H9 (cell line): ENCODE results near the gene DNAH5. TPM values are rescaled to one million over a fixed set of nuclear protein-coding genes. Genes with fewer than 3 reads are reported as not detected.

Source experiments
- DNase-seq: peaks from one replicate; pipeline ENCODE4 v3.0.0-alpha.2; 2017
- H2AFZ ChIP-seq: one replicate; pipeline ENCODE4 v1.6.1; 2013; ENCODE audit warnings: mild to moderate bottlenecking, low read length, control low read depth, moderate library complexity
- H2AK5ac ChIP-seq: 2 replicates; pipeline ENCODE4 v1.6.1; 2013; ENCODE audit warnings: low read length, control low read depth, mixed read lengths; ENCODE audit not compliant: insufficient read length
- H2BK120ac ChIP-seq: one replicate; pipeline ENCODE4 v1.6.1; 2013; ENCODE audit warnings: low read depth, mild to moderate bottlenecking, low read length, control low read depth, inconsistent platforms; ENCODE audit not compliant: poor library complexity, severe bottlenecking
- H2BK12ac ChIP-seq: 2 replicates; pipeline ENCODE4 v1.6.1; 2013; ENCODE audit warnings: low read length, control low read depth, mixed read lengths, low read depth; ENCODE audit not compliant: insufficient read length
- H2BK15ac ChIP-seq: 2 replicates; pipeline ENCODE4 v1.6.1; 2013; ENCODE audit warnings: low read depth, low read length, control low read depth
- H2BK20ac ChIP-seq: one replicate; pipeline ENCODE4 v1.6.1; 2013; ENCODE audit warnings: low read depth, mild to moderate bottlenecking, low read length, control low read depth, inconsistent platforms; ENCODE audit not compliant: poor library complexity, severe bottlenecking
- H2BK5ac ChIP-seq: 2 replicates; pipeline ENCODE4 v1.6.1; 2013; ENCODE audit warnings: low read length, control low read depth, mixed read lengths; ENCODE audit not compliant: insufficient read length
- H3K14ac ChIP-seq: 2 replicates; pipeline ENCODE4 v1.6.1; 2013; ENCODE audit warnings: low read length, control low read depth; ENCODE audit not compliant: insufficient read depth
- H3K18ac ChIP-seq: 2 replicates; pipeline ENCODE4 v1.6.1; 2013; ENCODE audit warnings: low read depth, mild to moderate bottlenecking, mixed read lengths, low read length, control low read depth; ENCODE audit not compliant: insufficient read length
- H3K23ac ChIP-seq: 2 replicates; pipeline ENCODE4 v1.6.1; 2013; ENCODE audit warnings: low read length, control low read depth, mixed read lengths, low read depth; ENCODE audit not compliant: insufficient read length
- H3K23me2 ChIP-seq: 2 replicates; pipeline ENCODE4 v1.6.1; 2013; ENCODE audit warnings: low read depth, mild to moderate bottlenecking, mixed read lengths, low read length, control low read depth; ENCODE audit not compliant: insufficient read length, poor library complexity, severe bottlenecking
- H3K27ac ChIP-seq: 2 replicates; pipeline ENCODE4 v1.5.1; 2013; ENCODE audit warnings: low read length, control low read depth, mixed read lengths, low read depth; ENCODE audit not compliant: insufficient read length
- H3K27me3 ChIP-seq: 2 replicates; pipeline ENCODE4 v1.6.1; 2013; ENCODE audit warnings: low read length, control low read depth, inconsistent platforms; ENCODE audit not compliant: insufficient read depth
- H3K4ac ChIP-seq: 2 replicates; pipeline ENCODE4 v1.6.1; 2013; ENCODE audit warnings: low read depth, mild to moderate bottlenecking, control low read depth, inconsistent platforms, low read length, moderate library complexity
- H3K4me1 ChIP-seq: 2 replicates; pipeline ENCODE4 v1.6.1; 2013; ENCODE audit warnings: low read length, control low read depth, inconsistent platforms; ENCODE audit not compliant: insufficient read depth
- H3K4me2 ChIP-seq: 2 replicates; pipeline ENCODE4 v1.6.1; 2013; ENCODE audit warnings: low read length, control low read depth, mixed read lengths; ENCODE audit not compliant: insufficient read length, insufficient read depth
- H3K56ac ChIP-seq: 2 replicates; pipeline ENCODE4 v1.6.1; 2013; ENCODE audit warnings: low read depth, mild to moderate bottlenecking, mixed read lengths, low read length, control low read depth; ENCODE audit not compliant: insufficient read length
- H3K79me1 ChIP-seq: 2 replicates; pipeline ENCODE4 v1.6.1; 2013; ENCODE audit warnings: low read depth, mild to moderate bottlenecking, moderate library complexity, low read length, control low read depth, inconsistent platforms; ENCODE audit not compliant: insufficient read depth, poor library complexity, severe bottlenecking
- H3K79me2 ChIP-seq: 2 replicates; pipeline ENCODE4 v1.6.1; 2013; ENCODE audit warnings: low read length, control low read depth, inconsistent platforms; ENCODE audit not compliant: insufficient read depth
- H3K9ac ChIP-seq: 2 replicates; pipeline ENCODE4 v1.6.1; 2013; ENCODE audit warnings: low read length, control low read depth, mixed read lengths; ENCODE audit not compliant: insufficient read length; ENCODE audit errors: extremely low read depth
- H3K9me3 ChIP-seq: one replicate; pipeline ENCODE4 v1.6.1; 2013; ENCODE audit warnings: low read depth, low read length, inconsistent platforms; ENCODE audit not compliant: control insufficient read depth
- H3T11ph ChIP-seq: one replicate; pipeline ENCODE4 v1.6.1; 2013; ENCODE audit warnings: mild to moderate bottlenecking, low read length, control low read depth, inconsistent platforms
- H4K20me1 ChIP-seq: one replicate; pipeline ENCODE4 v1.6.1; 2013; ENCODE audit not compliant: control insufficient read depth, insufficient read length, insufficient read depth
- H4K5ac ChIP-seq: 2 replicates; pipeline ENCODE4 v1.6.1; 2013; ENCODE audit warnings: low read depth, mild to moderate bottlenecking, mixed read lengths, low read length, control low read depth; ENCODE audit not compliant: insufficient read length
- H4K8ac ChIP-seq: replicated peaks from 2 replicates; pipeline ENCODE4 v1.6.1; 2013; ENCODE audit warnings: low read length, control low read depth, mixed read lengths, low read depth; ENCODE audit not compliant: insufficient read length
- H4K91ac ChIP-seq: 2 replicates; pipeline ENCODE4 v1.6.1; 2013; ENCODE audit warnings: low read depth, mild to moderate bottlenecking, moderate library complexity, mixed read lengths, low read length, control low read depth; ENCODE audit not compliant: insufficient read length
- H3K27ac Mint-ChIP-seq, 3 experiments: 2 replicates in 2 of 3; 3 replicates in 1 of 3; pipeline ENCODE4 v1.8.0; 2020 to 2021; ENCODE audit warnings: mixed read lengths in 3 of 3, mild to moderate bottlenecking in 1 of 3, moderate library complexity in 1 of 3
- H3K27me3 Mint-ChIP-seq: 2 replicates; pipeline ENCODE4 v1.8.0; 2021; ENCODE audit warnings: low read depth, mild to moderate bottlenecking, moderate library complexity, mixed read lengths
- H3K36me3 Mint-ChIP-seq, 3 experiments: 2 replicates in 2 of 3; 3 replicates in 1 of 3; pipeline ENCODE4 v1.8.0; 2020 to 2021; ENCODE audit warnings: low read depth in 3 of 3, mixed read lengths in 3 of 3; ENCODE audit not compliant: insufficient read depth in 1 of 3
- H3K4me1 Mint-ChIP-seq, 2 experiments: 2 replicates each; pipeline ENCODE4 v1.8.0; 2020; ENCODE audit warnings: mixed read lengths in 2 of 2
- H3K4me3 Mint-ChIP-seq, 2 experiments: 2 replicates in 1 of 2; 3 replicates in 1 of 2; pipeline ENCODE4 v1.8.0; 2020 to 2021; ENCODE audit warnings: mild to moderate bottlenecking in 2 of 2, mixed read lengths in 2 of 2, moderate library complexity in 1 of 2
- H3K9me3 Mint-ChIP-seq, 2 experiments: 2 replicates in 1 of 2; 3 replicates in 1 of 2; pipeline ENCODE4 v1.8.0; 2020; ENCODE audit warnings: mild to moderate bottlenecking in 2 of 2, mixed read lengths in 2 of 2, moderate library complexity in 1 of 2
- CTCF ChIP-seq: fragments of 200-600 bp; sonication (generic); conservative IDR thresholded peaks from 3 replicates; pipeline ENCODE4 v1.8.0; 2021; ENCODE audit warnings: antibody characterized with exemption, mild to moderate bottlenecking
- WGBS: extraction: QIAGEN DNeasy Blood & Tissue Kit; methylation state at CpG from one replicate; pipeline ENCODE4 v1.1.7; 2013; ENCODE audit warnings: missing lambda C conversion rate, low lambda C conversion rate, mixed read lengths; ENCODE audit not compliant: insufficient read length; ENCODE audit errors: extremely low coverage; 5-methylcytosine and 5-hydroxymethylcytosine counted together
- total RNA-seq: library from RNA; stranded (reverse); gene quantifications from 2 replicates; pipeline ENCODE4 v1.2.1, GENCODE V29; 2021

The DNAH5 gene
- total RNA-seq, 1 experiment from 2014 or later, result 0.50 TPM

GRCh38 chr5:13643734-13644133, 300.8 kb downstream of the DNAH5 start:
- Mint-ChIP-seq H3K4me3 (no peak overlapping the region), H3K27ac (no peak overlapping the region), H3K27me3 (no peaks in the 10 kb centered on the region), H3K9me3 (no peaks in the 10 kb centered on the region), H3K4me1 (no peaks in the 10 kb centered on the region), H3K36me3 (no peaks in the 10 kb centered on the region)
- no peaks in the 10 kb centered on the region for H3K4me1 ChIP-seq
- H3K27ac ChIP-seq, result no peak overlapping the region
- H3K9me3 ChIP-seq, result no peaks in the 10 kb centered on the region
- H3T11ph ChIP-seq, result no peak overlapping the region
- no peaks in the 10 kb centered on the region for H3K23me2 ChIP-seq
- H3K79me2 ChIP-seq, result no peaks in the 10 kb centered on the region
- H3K79me1 ChIP-seq, result no peaks in the 10 kb centered on the region
- WGBS, result no CpG with 5 or more reads among the region's 1 CpG
- no peaks in the 10 kb centered on the region for H3K27me3 ChIP-seq
- H2BK5ac ChIP-seq, result no peak overlapping the region
- H4K5ac ChIP-seq, result no peak overlapping the region
- H2BK15ac ChIP-seq, result no peak overlapping the region
- no peaks in the 10 kb centered on the region for H4K20me1 ChIP-seq
- H4K91ac ChIP-seq, result no peak overlapping the region
- H2BK20ac ChIP-seq, result no peak overlapping the region
- H3K18ac ChIP-seq, result no peak overlapping the region
- no peak overlapping the region for H2AK5ac ChIP-seq
- no peak overlapping the region for H3K23ac ChIP-seq
- no peak overlapping the region for H2BK120ac ChIP-seq
- no peak overlapping the region for H3K9ac ChIP-seq
- H3K14ac ChIP-seq, result no peak overlapping the region
- no peak overlapping the region for H2AFZ ChIP-seq
- no peak for DNase-seq
- no peak overlapping the region for H4K8ac ChIP-seq
- no peak overlapping the region for H3K4ac ChIP-seq
- no peak overlapping the region for H3K56ac ChIP-seq
- H2BK12ac ChIP-seq, result no peak overlapping the region
- H3K4me2 ChIP-seq, result no peak overlapping the region
- no peak for TF ChIP-seq CTCF
